ENCODE results near the gene GPR6.
A peak's percentile ranks its signal among the peaks of the same experiment; 100 is the strongest.

The GPR6 gene

GRCh38 chr6:109978174-109979032, at the start of gene GPR6:
Gene GPR6, plus strand, starts transcription at chr6:109978311. Its CDS starts 802 bp downstream, at chr6:109979113.
- peak; percentile 50 for DNase-seq

- no peak for DNase-seq
Measured at GRCh38 chr6:109934293-109934692, 43.8 kb upstream of the GPR6 start.

- no peak for DNase-seq
Measured at GRCh38 chr6:109939654-109940053, 38.5 kb upstream of the GPR6 start.

GRCh38 chr6:109944448-109944847, 33.7 kb upstream of the GPR6 start:
- DNase-seq, result no peak

- DNase-seq, result no peak
Measured at GRCh38 chr6:109945091-109945490, 33.0 kb upstream of the GPR6 start.

GRCh38 chr6:109946979-109947378, 31.1 kb upstream of the GPR6 start:
- DNase-seq, result no peak

- DNase-seq, result no peak
Measured at GRCh38 chr6:109949281-109950065, 28.6 kb upstream of the GPR6 start.

GRCh38 chr6:109955491-109955890, 22.6 kb upstream of the GPR6 start:
- DNase-seq, result no peak

GRCh38 chr6:109958626-109959025, 19.5 kb upstream of the GPR6 start:
- no peak for DNase-seq

- peak; percentile 5 for DNase-seq
Measured at GRCh38 chr6:109961611-109962041, 16.5 kb upstream of the GPR6 start.

- DNase-seq, result no peak
Measured at GRCh38 chr6:109962271-109962670, 15.8 kb upstream of the GPR6 start.

- DNase-seq, result no peak
Measured at GRCh38 chr6:109963598-109964170, 14.4 kb upstream of the GPR6 start.

- DNase-seq, result no peak
Measured at GRCh38 chr6:109964949-109965348, 13.2 kb upstream of the GPR6 start.

- no peak for DNase-seq
Measured at GRCh38 chr6:109966299-109966698, 11.8 kb upstream of the GPR6 start.

GRCh38 chr6:109977791-109978173, 329 bp upstream of the GPR6 start:
- no peak for DNase-seq

GRCh38 chr6:109979033-109979921, 1.2 kb downstream of the GPR6 start:
- no peak for DNase-seq

GRCh38 chr6:109984410-109984809, 6.3 kb downstream of the GPR6 start:
- no peak for DNase-seq

- no peak for DNase-seq
Measured at GRCh38 chr6:109987196-109987595, 9.1 kb downstream of the GPR6 start.

GRCh38 chr6:109991201-109992101, 13.3 kb downstream of the GPR6 start:
- no peak for DNase-seq

GRCh38 chr6:109998159-109998785, 20.2 kb downstream of the GPR6 start:
- DNase-seq, result no peak

GRCh38 chr6:109999740-110000139, 21.6 kb downstream of the GPR6 start:
- no peak for DNase-seq
